PC-9 (cell line): Measurements from ENCODE around the gene DNAAF5. TPM values are rescaled to one million over a fixed set of nuclear protein-coding genes. Genes with fewer than 3 reads are reported as not detected.
"Not testable (repeated sequence)": the region's sequence is repeated elsewhere in the genome, so short reads cannot be mapped to it uniquely, and the experiment has no call there.

Source experiments
- BruUV-seq: library from RNA; stranded (reverse); fragments of 400-500 nt; replicated peaks from 2 replicates; lab custom pipeline; 2021; lab: Mats Ljungman, UMichigan
- CTCF ChIA-PET: fragments of 300-600 bp; sonication (Branson Sonifier 250); formaldehyde crosslinking; loops from one replicate; lab custom pipeline; 2022; ENCODE audit warnings: antibody characterized with exemption; lab: Charles Lee
- POLR2A ChIA-PET: fragments of 300-600 bp; sonication (Branson Sonifier 250); formaldehyde crosslinking; loops from one replicate; lab custom pipeline; 2022; ENCODE audit warnings: antibody characterized with exemption; ENCODE audit not compliant: unreplicated experiment; lab: Charles Lee
- DNase-seq, 2 experiments: peaks; one replicate each; pipeline versions ENCODE4 v3.0.0 to v3.0.0-alpha.2; 2015 to 2022; ENCODE audit warnings: mixed read lengths in 1 of 2
- H2AFZ ChIP-seq: fragments of 200-600 bp; sonication (generic); 2 replicates; pipeline ENCODE4 v1.8.1; 2017; ENCODE audit warnings: antibody characterized with exemption
- H3F3A ChIP-seq: fragments of 200-600 bp; sonication (generic); 2 replicates; pipeline ENCODE4 v1.8.1; 2017; ENCODE audit warnings: antibody characterized with exemption, mild to moderate bottlenecking, low read depth; ENCODE audit not compliant: insufficient read depth
- H3K27ac ChIP-seq: fragments of 200-600 bp; sonication (generic); 2 replicates; pipeline ENCODE4 v1.6.1; 2016; ENCODE audit warnings: mixed run types
- H3K27me3 ChIP-seq: fragments of 200-600 bp; sonication (generic); 2 replicates; pipeline ENCODE4 v1.6.1; 2016; ENCODE audit warnings: low read depth, mixed run types; ENCODE audit not compliant: insufficient read depth
- H3K36me3 ChIP-seq: fragments of 200-600 bp; sonication (generic); 2 replicates; pipeline ENCODE4 v1.6.1; 2016; ENCODE audit warnings: low read depth, mixed run types
- H3K4me1 ChIP-seq: fragments of 200-600 bp; sonication (generic); replicated peaks from 2 replicates; pipeline ENCODE4 v1.6.1; 2016; ENCODE audit warnings: mixed run types; ENCODE audit not compliant: insufficient read depth
- H3K4me2 ChIP-seq: fragments of 200-600 bp; sonication (generic); 2 replicates; pipeline ENCODE4 v1.6.1; 2017; ENCODE audit warnings: mixed run types
- H3K4me3 ChIP-seq: fragments of 200-600 bp; sonication (generic); 2 replicates; pipeline ENCODE4 v1.6.1; 2016; ENCODE audit warnings: mixed run types
- H3K79me2 ChIP-seq: fragments of 200-600 bp; sonication (generic); 2 replicates; pipeline ENCODE4 v1.6.1; 2017; ENCODE audit warnings: low read depth, mixed run types
- H3K9me2 ChIP-seq: fragments of 200-600 bp; sonication (generic); 2 replicates; pipeline ENCODE4 v1.8.1; 2017; ENCODE audit warnings: mild to moderate bottlenecking; ENCODE audit not compliant: insufficient read depth
- H3K9me3 ChIP-seq: fragments of 200-600 bp; sonication (generic); 2 replicates; pipeline ENCODE4 v1.8.1; 2016; ENCODE audit warnings: low read depth; ENCODE audit not compliant: insufficient read depth
- H4K20me1 ChIP-seq: fragments of 200-600 bp; sonication (generic); 2 replicates; pipeline ENCODE4 v1.8.1; 2017; ENCODE audit not compliant: insufficient read depth
- CTCF ChIP-seq: fragments of 200-600 bp; sonication (generic); conservative IDR thresholded peaks from 2 replicates; pipeline ENCODE4 v1.6.1; 2017; ENCODE audit warnings: mixed run types, antibody characterized with exemption, mild to moderate bottlenecking, moderate library complexity
- EZH2 ChIP-seq: fragments of 200-600 bp; sonication (generic); IDR thresholded peaks from 2 replicates; pipeline ENCODE4 v1.8.0; 2017; ENCODE audit warnings: antibody characterized with exemption, low read depth
- intact Hi-C: fragments of 100-400 bp; cut with micrococcal nuclease; formaldehyde crosslinking; loops from one replicate; pipeline ENCODE4 v1.10.0; 2022; ENCODE audit not compliant: unreplicated experiment
- total RNA-seq: library from RNA; stranded (reverse); gene quantifications from 2 replicates; pipeline ENCODE4 v1.2.3, GENCODE V29; 2021

The DNAAF5 gene
- total RNA-seq, 1 experiment from 2014 or later = 63.2 TPM

- TF ChIP-seq CTCF (no peak), EZH2 (no peak)
- Histone ChIP-seq H2AFZ (no peak overlapping the region), H4K20me1 (no peaks in the 10 kb centered on the region), H3K4me2 (no peak overlapping the region), H3K36me3 (no peaks in the 10 kb centered on the region), H3K4me1 (no peaks in the 10 kb centered on the region), H3K9me2 (no peaks in the 10 kb centered on the region), H3K9me3 (no peaks in the 10 kb centered on the region), H3K4me3 (no peak overlapping the region), H3K27ac (no peak overlapping the region), H3K27me3 (no peaks in the 10 kb centered on the region), H3K79me2 (no peaks in the 10 kb centered on the region), H3F3A (peaks cover 5% of the 10 kb centered on the region; the same call in 1 of the 2 replicates)
- BruUV-seq = no TSS peak
- CTCF ChIA-PET = interaction anchor here (0.7 kb wide), 1 partner anchor 16 kb away, joined by 3 read pairs; no protein-coding TSS in a partner anchor
- no peak for DNase-seq
- POLR2A ChIA-PET = no interaction called here
- intact Hi-C loops = no loop called here
Measured at GRCh38 chr7:800692-801091, 74.2 kb downstream of the DNAAF5 start.

GRCh38 chr7:801351-801750, 74.9 kb downstream of the DNAAF5 start:
- H3K27ac ChIP-seq, H3K9me3 ChIP-seq, CTCF ChIA-PET, H3K9me2 ChIP-seq, H3K4me2 ChIP-seq, H3K27me3 ChIP-seq, H3K79me2 ChIP-seq, intact Hi-C loops, BruUV-seq, H2AFZ ChIP-seq, H3K4me3 ChIP-seq, H3F3A ChIP-seq, H4K20me1 ChIP-seq, H3K36me3 ChIP-seq, H3K4me1 ChIP-seq, DNase-seq: not testable (repeated sequence)
- POLR2A ChIA-PET = interaction anchor here (0.7 kb wide), 1 partner anchor 9 kb away, joined by 8 read pairs; no protein-coding TSS in a partner anchor

- Histone ChIP-seq H4K20me1 (no peaks in the 10 kb centered on the region), H3K9me3 (no peaks in the 10 kb centered on the region), H3K27me3 (no peaks in the 10 kb centered on the region), H3K9me2 (no peaks in the 10 kb centered on the region), H3K79me2 (no peaks in the 10 kb centered on the region), H3K4me1 (no peaks in the 10 kb centered on the region), H3K4me2 (no peak overlapping the region), H3K4me3 (no peak overlapping the region), H2AFZ (no peak overlapping the region), H3K27ac (no peak overlapping the region), H3F3A (peaks cover 5% of the 10 kb centered on the region; the same call in 1 of the 2 replicates), H3K36me3 (no peaks in the 10 kb centered on the region)
- intact Hi-C loops = no loop called here
- BruUV-seq = no TSS peak
- peak in 1 of 2 experiments; percentile 66 for DNase-seq
- TF ChIP-seq EZH2 = no peak
- no peak for TF ChIP-seq CTCF
- POLR2A ChIA-PET = interaction anchor here (0.7 kb wide), 1 partner anchor 8 kb away, joined by 8 read pairs; no protein-coding TSS in a partner anchor
- CTCF ChIA-PET = interaction anchor here (0.6 kb wide), 1 partner anchor 13 kb away, joined by 19 read pairs; no protein-coding TSS in a partner anchor
Measured at GRCh38 chr7:801940-802381, 75.5 kb downstream of the DNAAF5 start.
